ENCODE data around the gene SRRM4.

Gene SRRM4

GRCh38 chr12:119118625-119119024 is 137.3 kb downstream of the SRRM4 start:
- no peak for DNase-seq (ENCODE audit: low read depth in 2 of 2)

GRCh38 chr12:119122047-119122446 is 140.7 kb downstream of the SRRM4 start:
- no peak for DNase-seq (ENCODE audit: low read depth in 2 of 2)

- DNase-seq (ENCODE audit: low read depth in 2 of 2), result no peak
Observed at GRCh38 chr12:119122751-119123150, 141.4 kb downstream of the SRRM4 start.

GRCh38 chr12:119128527-119128926 is 147.2 kb downstream of the SRRM4 start:
- no peak for DNase-seq (ENCODE audit: low read depth in 2 of 2)

GRCh38 chr12:119129827-119130434 is 148.6 kb downstream of the SRRM4 start:
- DNase-seq (ENCODE audit: low read depth in 2 of 2), result no peak

GRCh38 chr12:119130523-119130922 is 149.2 kb downstream of the SRRM4 start:
- DNase-seq (ENCODE audit: low read depth in 2 of 2), result no peak

GRCh38 chr12:119134284-119135072 is 153.1 kb downstream of the SRRM4 start:
- DNase-seq (ENCODE audit: low read depth in 2 of 2), result no peak

GRCh38 chr12:119136811-119137410 is 155.6 kb downstream of the SRRM4 start:
- DNase-seq (ENCODE audit: low read depth in 2 of 2), result no peak

GRCh38 chr12:119139448-119139847 is 158.1 kb downstream of the SRRM4 start:
- no peak for DNase-seq (ENCODE audit: low read depth in 2 of 2)

- no peak for DNase-seq (ENCODE audit: low read depth in 2 of 2)
Observed at GRCh38 chr12:119145367-119145766, 164.0 kb downstream of the SRRM4 start.

GRCh38 chr12:119147847-119148448 is 166.6 kb downstream of the SRRM4 start:
- no peak for DNase-seq (ENCODE audit: low read depth in 2 of 2)

GRCh38 chr12:119149270-119149669 is 167.9 kb downstream of the SRRM4 start:
- no peak for DNase-seq (ENCODE audit: low read depth in 2 of 2)

- DNase-seq (ENCODE audit: low read depth in 2 of 2), result no peak
Observed at GRCh38 chr12:119151445-119152026, 170.2 kb downstream of the SRRM4 start.

- no peak for DNase-seq (ENCODE audit: low read depth in 2 of 2)
Observed at GRCh38 chr12:119153477-119154434, 172.4 kb downstream of the SRRM4 start.

GRCh38 chr12:119154435-119154818 is 173.1 kb downstream of the SRRM4 start:
- no peak for DNase-seq (ENCODE audit: low read depth in 2 of 2)

GRCh38 chr12:119156401-119157044 is 175.2 kb downstream of the SRRM4 start:
- no peak for DNase-seq (ENCODE audit: low read depth in 2 of 2)

- no peak for DNase-seq (ENCODE audit: low read depth in 2 of 2)
Observed at GRCh38 chr12:119157528-119157927, 176.2 kb downstream of the SRRM4 start.

GRCh38 chr12:119157978-119158377 is 176.6 kb downstream of the SRRM4 start:
- no peak for DNase-seq (ENCODE audit: low read depth in 2 of 2)

GRCh38 chr12:119158402-119158801 is 177.1 kb downstream of the SRRM4 start:
- DNase-seq (ENCODE audit: low read depth in 2 of 2), result no peak

GRCh38 chr12:119159844-119160243 is 178.5 kb downstream of the SRRM4 start:
- DNase-seq (ENCODE audit: low read depth in 2 of 2), result no peak

GRCh38 chr12:119167902-119168301 is 186.6 kb downstream of the SRRM4 start:
- DNase-seq (ENCODE audit: low read depth in 2 of 2), result no peak

Measured in fibroblast of skin of left biceps (primary cell).